Measurements from ENCODE around the gene SLC2A9.

- no peak for TF ChIP-seq MAX (IDR thresholded peaks at IDR 0.05)
- no peak for TF ChIP-seq TAF1 (IDR thresholded peaks at IDR 0.05; ENCODE audit: low read depth)
- TF ChIP-seq CEBPB (IDR thresholded peaks at IDR 0.05) = no peak
- TF ChIP-seq REST (IDR thresholded peaks at IDR 0.05; ENCODE audit: low read depth) = no peak
- TF ChIP-seq EGR1 (IDR thresholded peaks at IDR 0.05) = no peak
- no peak for TF ChIP-seq CREB1 (IDR thresholded peaks at IDR 0.05; ENCODE audit: low read depth)
- no peak for TF ChIP-seq FOXM1 (IDR thresholded peaks at IDR 0.05; ENCODE audit: borderline replicate concordance, low read depth)
Measured at GRCh38 chr4:9984621-9985020, 36.7 kb downstream of the SLC2A9 start.
